Measurements from ENCODE around the gene EBF4. TPM values are rescaled to one million over a fixed set of nuclear protein-coding genes. Genes with fewer than 3 reads are reported as not detected.

Gene EBF4
- total RNA-seq, 1 donor from 2014 or later, result 5.9 TPM

DNA sequence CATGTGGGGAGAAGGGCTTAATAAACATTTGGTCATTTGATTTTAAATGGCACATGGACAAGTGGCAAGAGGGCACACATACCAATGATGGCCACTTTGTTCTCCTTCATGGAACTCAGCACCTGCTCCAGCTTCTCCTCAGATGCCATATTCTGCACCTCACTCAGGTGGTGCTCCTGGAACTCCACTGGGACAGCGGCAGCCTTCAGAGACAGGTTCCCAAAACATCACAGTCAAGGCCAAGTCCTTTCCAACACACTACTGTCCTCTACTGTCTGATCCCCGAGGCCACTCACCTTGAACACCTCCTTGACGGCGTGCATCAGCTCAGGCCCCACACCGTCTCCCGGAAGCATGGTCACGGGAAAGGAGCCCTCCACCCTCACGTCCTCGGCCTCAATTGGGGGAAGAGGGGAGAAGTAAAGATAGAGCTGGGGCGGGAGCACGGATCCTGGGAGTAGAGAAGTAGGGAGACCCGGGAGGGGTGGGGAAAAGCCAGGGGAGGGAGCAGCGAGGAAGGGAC is 29.2 kb upstream of the EBF4 start:
- peaks cover 25% of the 10 kb centered on the region for H3K4me1 Mint-ChIP-seq (ENCODE audit: unreplicated experiment)
- H3K27me3 Mint-ChIP-seq (ENCODE audit: unreplicated experiment), result peaks cover 11% of the 10 kb centered on the region
- peak overlapping the region; percentile 95 for H3K4me3 Mint-ChIP-seq (ENCODE audit: unreplicated experiment)
- DNase-seq (ENCODE audit: low spot score), result no peak
- H3K27ac Mint-ChIP-seq (ENCODE audit: unreplicated experiment), result peak overlapping the region; percentile 98
- no peaks in the 10 kb centered on the region for H3K9me3 Mint-ChIP-seq (ENCODE audit: unreplicated experiment)
- TF ChIP-seq, protein P1, sequence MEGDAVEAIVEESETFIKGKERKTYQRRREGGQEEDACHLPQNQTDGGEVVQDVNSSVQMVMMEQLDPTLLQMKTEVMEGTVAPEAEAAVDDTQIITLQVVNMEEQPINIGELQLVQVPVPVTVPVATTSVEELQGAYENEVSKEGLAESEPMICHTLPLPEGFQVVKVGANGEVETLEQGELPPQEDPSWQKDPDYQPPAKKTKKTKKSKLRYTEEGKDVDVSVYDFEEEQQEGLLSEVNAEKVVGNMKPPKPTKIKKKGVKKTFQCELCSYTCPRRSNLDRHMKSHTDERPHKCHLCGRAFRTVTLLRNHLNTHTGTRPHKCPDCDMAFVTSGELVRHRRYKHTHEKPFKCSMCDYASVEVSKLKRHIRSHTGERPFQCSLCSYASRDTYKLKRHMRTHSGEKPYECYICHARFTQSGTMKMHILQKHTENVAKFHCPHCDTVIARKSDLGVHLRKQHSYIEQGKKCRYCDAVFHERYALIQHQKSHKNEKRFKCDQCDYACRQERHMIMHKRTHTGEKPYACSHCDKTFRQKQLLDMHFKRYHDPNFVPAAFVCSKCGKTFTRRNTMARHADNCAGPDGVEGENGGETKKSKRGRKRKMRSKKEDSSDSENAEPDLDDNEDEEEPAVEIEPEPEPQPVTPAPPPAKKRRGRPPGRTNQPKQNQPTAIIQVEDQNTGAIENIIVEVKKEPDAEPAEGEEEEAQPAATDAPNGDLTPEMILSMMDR (IDR thresholded peaks at IDR 0.05; ENCODE audit: unreplicated experiment), result no peak
- peaks cover 43% of the 10 kb centered on the region for H3K36me3 Mint-ChIP-seq (ENCODE audit: low read depth, unreplicated experiment)

DNA sequence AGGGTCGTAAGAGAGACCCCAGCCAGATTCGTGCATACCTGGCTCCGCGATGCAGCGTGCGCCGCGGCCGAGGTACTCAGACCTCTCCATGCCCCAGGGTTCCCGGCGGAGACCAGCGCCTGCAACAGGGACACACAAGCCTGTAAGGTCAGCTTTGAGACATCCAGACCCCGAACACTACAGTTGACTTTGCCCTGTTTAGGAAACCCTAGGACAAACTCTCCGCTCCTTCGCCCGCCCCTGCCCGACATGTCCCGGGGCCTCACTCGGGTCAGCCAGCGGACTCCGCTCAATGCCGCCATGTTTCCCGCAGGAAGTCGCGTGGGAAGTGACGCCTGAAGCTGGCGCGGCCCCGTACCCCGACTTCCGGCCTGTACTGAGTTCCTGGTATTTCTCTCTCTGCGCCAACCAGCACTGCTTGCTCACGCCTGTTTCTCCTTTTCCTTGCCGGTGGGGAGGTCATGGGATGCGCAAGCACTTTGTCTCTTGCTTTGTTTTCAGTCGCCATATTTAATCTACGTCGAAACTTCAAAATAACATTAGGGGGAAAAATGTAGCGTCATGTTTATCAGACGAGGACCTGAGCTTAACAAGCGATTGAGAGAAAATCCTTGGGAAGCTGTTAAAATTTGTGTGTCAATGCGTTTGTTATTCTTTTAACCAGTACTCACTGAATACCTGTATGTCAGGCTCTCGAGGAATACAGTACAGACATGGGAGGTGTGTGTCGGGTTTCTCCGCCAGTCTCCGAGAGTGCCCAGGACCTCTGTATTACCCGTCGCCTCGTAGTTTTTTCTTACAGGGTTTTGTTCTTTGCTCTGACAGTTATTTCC is 28.5 kb upstream of the EBF4 start, which contains the start of gene IDH3B:
Gene IDH3B, minus strand, starts transcription at position 330 of the 833 bp plus-strand sequence. Its CDS starts 28 bp downstream, at position 302.
- H3K27me3 Mint-ChIP-seq (ENCODE audit: unreplicated experiment), result peaks cover 11% of the 10 kb centered on the region
- H3K9me3 Mint-ChIP-seq (ENCODE audit: unreplicated experiment), result no peaks in the 10 kb centered on the region
- H3K36me3 Mint-ChIP-seq (ENCODE audit: low read depth, unreplicated experiment), result peaks cover 36% of the 10 kb centered on the region
- peak; percentile 92 for DNase-seq (ENCODE audit: low spot score)
- H3K4me3 Mint-ChIP-seq (ENCODE audit: unreplicated experiment), result peak within 1 kb of the TSS; percentile 95
- H3K4me1 Mint-ChIP-seq (ENCODE audit: unreplicated experiment), result peaks cover 19% of the 10 kb centered on the region
- TF ChIP-seq, protein P1 (IDR thresholded peaks at IDR 0.05; ENCODE audit: unreplicated experiment), result no peak
- peak within 1 kb of the TSS; percentile 98 for H3K27ac Mint-ChIP-seq (ENCODE audit: unreplicated experiment)

DNA sequence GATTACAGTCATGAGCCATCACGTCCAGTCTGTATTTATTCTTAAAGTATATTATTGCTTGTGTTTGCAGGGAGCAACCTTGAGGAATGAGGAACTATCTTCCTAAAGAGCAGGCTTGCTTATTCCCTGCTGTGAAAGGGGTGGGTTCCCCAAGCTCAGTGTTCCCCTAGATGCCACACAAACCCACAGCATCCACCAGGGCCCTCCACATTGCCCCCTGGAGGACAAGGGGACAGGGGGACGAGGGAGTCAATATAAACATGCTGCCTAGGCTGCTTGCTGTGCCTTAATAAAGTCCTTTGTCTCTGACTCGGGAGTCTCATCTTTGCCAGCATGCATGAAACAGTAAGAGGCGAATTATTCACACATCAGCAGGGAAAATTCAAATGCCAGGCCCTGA is 20.6 kb upstream of the EBF4 start:
- Mint-ChIP-seq H3K36me3 (ENCODE audit: low read depth, unreplicated experiment) (no peaks in the 10 kb centered on the region), H3K27ac (ENCODE audit: unreplicated experiment) (no peak overlapping the region), H3K4me3 (ENCODE audit: unreplicated experiment) (no peak overlapping the region), H3K9me3 (ENCODE audit: unreplicated experiment) (no peaks in the 10 kb centered on the region), H3K4me1 (ENCODE audit: unreplicated experiment) (no peaks in the 10 kb centered on the region), H3K27me3 (ENCODE audit: unreplicated experiment) (no peaks in the 10 kb centered on the region)
- DNase-seq (ENCODE audit: low spot score), result peak; percentile 28
- TF ChIP-seq, protein P1 (IDR thresholded peaks at IDR 0.05; ENCODE audit: unreplicated experiment), result no peak

DNA sequence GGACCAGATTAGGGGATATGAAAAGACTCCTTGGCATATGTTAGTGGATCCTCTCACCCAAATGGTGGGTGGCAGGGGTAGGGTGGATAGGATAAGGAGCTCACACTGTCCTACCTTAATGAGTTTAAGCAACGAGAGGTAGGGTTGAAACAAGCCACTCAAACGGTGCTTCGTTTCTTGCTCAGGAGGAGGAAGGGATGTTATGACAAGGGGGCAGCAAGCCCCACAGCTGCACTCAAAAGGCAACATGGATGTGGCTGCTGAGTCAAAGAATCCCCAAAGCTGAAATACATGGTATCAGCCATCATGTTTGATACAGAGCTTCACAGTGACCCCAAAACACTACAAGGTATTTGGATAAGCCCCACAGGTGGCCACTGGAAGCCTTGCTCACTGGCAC is 20.1 kb upstream of the EBF4 start:
- Mint-ChIP-seq H3K9me3 (ENCODE audit: unreplicated experiment) (no peaks in the 10 kb centered on the region), H3K36me3 (ENCODE audit: low read depth, unreplicated experiment) (no peaks in the 10 kb centered on the region), H3K4me3 (ENCODE audit: unreplicated experiment) (no peak overlapping the region), H3K4me1 (ENCODE audit: unreplicated experiment) (no peaks in the 10 kb centered on the region), H3K27me3 (ENCODE audit: unreplicated experiment) (no peaks in the 10 kb centered on the region), H3K27ac (ENCODE audit: unreplicated experiment) (no peak overlapping the region)
- DNase-seq (ENCODE audit: low spot score), result no peak
- TF ChIP-seq, protein P1 (IDR thresholded peaks at IDR 0.05; ENCODE audit: unreplicated experiment), result no peak

DNA sequence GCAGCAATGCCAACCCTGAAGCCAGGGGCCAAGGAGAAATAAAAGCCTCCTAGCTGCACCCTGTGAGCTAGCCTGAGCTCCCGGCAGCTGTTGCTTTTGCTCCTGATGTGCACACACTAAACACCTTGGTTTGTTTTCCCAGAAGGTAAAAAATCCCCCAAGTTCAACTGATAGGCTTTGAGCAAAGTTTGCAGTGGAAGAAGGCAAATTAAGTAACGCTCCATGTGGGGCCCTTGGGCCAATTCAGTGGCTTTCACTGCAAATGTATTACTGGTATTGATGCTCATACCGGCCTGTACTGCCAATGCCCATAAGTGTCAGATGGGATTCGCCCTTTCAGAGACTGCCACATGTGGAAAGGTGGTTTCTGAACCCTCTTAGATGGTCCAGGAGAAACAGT is 19.1 kb upstream of the EBF4 start:
- TF ChIP-seq, protein P1 (IDR thresholded peaks at IDR 0.05; ENCODE audit: unreplicated experiment), result no peak
- DNase-seq (ENCODE audit: low spot score), result no peak
- H3K9me3 Mint-ChIP-seq (ENCODE audit: unreplicated experiment), result no peaks in the 10 kb centered on the region
- no peaks in the 10 kb centered on the region for H3K4me1 Mint-ChIP-seq (ENCODE audit: unreplicated experiment)
- H3K27me3 Mint-ChIP-seq (ENCODE audit: unreplicated experiment), result no peaks in the 10 kb centered on the region
- no peak overlapping the region for H3K27ac Mint-ChIP-seq (ENCODE audit: unreplicated experiment)
- no peak overlapping the region for H3K4me3 Mint-ChIP-seq (ENCODE audit: unreplicated experiment)
- H3K36me3 Mint-ChIP-seq (ENCODE audit: low read depth, unreplicated experiment), result no peaks in the 10 kb centered on the region

Measured in endothelial cell (in vitro differentiated cells).